CD14-positive monocyte (primary cell): ENCODE results near the gene NEURL1B. TPM values are rescaled to one million over a fixed set of nuclear protein-coding genes. Genes with fewer than 3 reads are reported as not detected.

Experiments
- DNase-seq, 3 donors: peaks; one replicate each; pipeline ENCODE4 v3.0.0-alpha.2; 2011 to 2022
- H2AFZ ChIP-seq: 2 replicates; pipeline ENCODE4 v1.6.0; 2012; ENCODE audit warnings: mild to moderate bottlenecking, low read depth, low read length, inconsistent platforms; ENCODE audit not compliant: insufficient read depth, poor library complexity, severe bottlenecking
- H3K27ac ChIP-seq, 2 donors: 1 replicate in 1 of 2; 2 replicates in 1 of 2; pipeline ENCODE4 v1.5.1; 2012 to 2013; ENCODE audit warnings: low read length in 2 of 2, control low read depth in 1 of 2, inconsistent platforms in 1 of 2, low read depth in 1 of 2, mild to moderate bottlenecking in 1 of 2
- H3K27me3 ChIP-seq, 2 donors: one replicate each; pipeline versions ENCODE4 v1.6.0 to v1.6.1; 2011 to 2013; ENCODE audit warnings: low read length in 2 of 2; ENCODE audit not compliant: control insufficient read depth in 2 of 2, insufficient read depth in 2 of 2
- H3K36me3 ChIP-seq, 2 donors: replicated peaks in 1 of 2; 1 replicate in 1 of 2; 2 replicates in 1 of 2; pipeline versions ENCODE4 v1.5.1 to v1.6.1; 2012 to 2013; ENCODE audit warnings: low read length in 2 of 2, control low read depth in 1 of 2, inconsistent platforms in 1 of 2, mild to moderate bottlenecking in 1 of 2; ENCODE audit not compliant: insufficient read depth in 2 of 2, control insufficient read depth in 1 of 2
- H3K4me1 ChIP-seq, 2 donors: 1 replicate in 1 of 2; 2 replicates in 1 of 2; pipeline versions ENCODE4 v1.5.1 to v1.6.1; 2012 to 2013; ENCODE audit warnings: low read length in 2 of 2, control low read depth in 1 of 2, inconsistent platforms in 1 of 2, mild to moderate bottlenecking in 1 of 2, moderate library complexity in 1 of 2; ENCODE audit not compliant: insufficient read depth in 2 of 2, control insufficient read depth in 1 of 2
- H3K4me2 ChIP-seq: replicated peaks from 2 replicates; pipeline ENCODE3; 2012; ENCODE audit warnings: low read length, moderate library complexity, mild to moderate bottlenecking; ENCODE audit not compliant: poor library complexity, severe bottlenecking; ENCODE audit errors: extremely low read depth
- H3K4me3 ChIP-seq, 3 experiments: fragments of 200-600 bp in 1 of 3; sonication (generic) in 1 of 3; replicated peaks in 1 of 3; 1 replicate in 2 of 3; 2 replicates in 1 of 3; pipeline ENCODE4 v1.5.1; 2011 to 2013; ENCODE audit warnings: low read length in 3 of 3, mild to moderate bottlenecking in 3 of 3, control low read depth in 2 of 3, low read depth in 2 of 3, inconsistent platforms in 1 of 3, moderate library complexity in 1 of 3
- H3K79me2 ChIP-seq: 2 replicates; pipeline ENCODE4 v1.6.0; 2012; ENCODE audit warnings: mild to moderate bottlenecking, control low read depth, inconsistent platforms, low read length, moderate library complexity; ENCODE audit not compliant: insufficient read depth
- H3K9ac ChIP-seq: 2 replicates; pipeline ENCODE4 v1.6.0; 2017; ENCODE audit warnings: low read length, mild to moderate bottlenecking; ENCODE audit not compliant: insufficient read depth, poor library complexity, severe bottlenecking
- H3K9me3 ChIP-seq, 2 donors: replicated peaks in 1 of 2; 1 replicate in 1 of 2; 2 replicates in 1 of 2; pipeline versions ENCODE4 v1.5.1 to v1.6.1; 2012 to 2013; ENCODE audit warnings: low read length in 2 of 2, control low read depth in 1 of 2; ENCODE audit not compliant: control insufficient read depth in 1 of 2, insufficient read depth in 1 of 2
- H4K20me1 ChIP-seq: 2 replicates; pipeline ENCODE4 v1.6.0; 2012; ENCODE audit warnings: mild to moderate bottlenecking, low read length, control low read depth, moderate library complexity; ENCODE audit not compliant: insufficient read depth
- H3K27ac Mint-ChIP-seq, 7 donors: one replicate each; pipeline ENCODE4 v1.8.0; 2020; ENCODE audit warnings: mild to moderate bottlenecking in 7 of 7, mixed read lengths in 7 of 7, moderate library complexity in 6 of 7, inconsistent platforms in 2 of 7
- H3K27me3 Mint-ChIP-seq, 3 donors: one replicate each; pipeline ENCODE4 v1.8.0; 2021 to 2022; ENCODE audit warnings: low read depth in 3 of 3, mild to moderate bottlenecking in 3 of 3, mixed read lengths in 3 of 3, moderate library complexity in 3 of 3, inconsistent platforms in 1 of 3
- H3K36me3 Mint-ChIP-seq, 2 donors: one replicate each; pipeline ENCODE4 v1.8.0; 2020; ENCODE audit warnings: mixed read lengths in 2 of 2, inconsistent platforms in 1 of 2, mild to moderate bottlenecking in 1 of 2
- H3K4me1 Mint-ChIP-seq: one replicate; pipeline ENCODE4 v1.8.0; 2020; ENCODE audit warnings: mild to moderate bottlenecking, mixed read lengths
- H3K4me3 Mint-ChIP-seq, 2 donors: one replicate each; pipeline ENCODE4 v1.8.0; 2020; ENCODE audit warnings: mild to moderate bottlenecking in 2 of 2, mixed read lengths in 2 of 2, moderate library complexity in 1 of 2
- H3K9me3 Mint-ChIP-seq, 7 donors: one replicate each; pipeline ENCODE4 v1.8.0; 2020 to 2022; ENCODE audit warnings: mixed read lengths in 7 of 7, mild to moderate bottlenecking in 6 of 7, moderate library complexity in 6 of 7, inconsistent platforms in 2 of 7
- WGBS: methylation state at CpG from one replicate; pipeline ENCODE4 v1.1.5; 2013; ENCODE audit warnings: missing lambda C conversion rate; ENCODE audit not compliant: insufficient coverage; 5-methylcytosine and 5-hydroxymethylcytosine counted together
- intact Hi-C, 2 donors: fragments of 100-400 bp; cut with micrococcal nuclease; formaldehyde crosslinking; loops; one replicate each; pipeline versions ENCODE4 v1.15.0 to v1.15.1; 2023
- polyA plus RNA-seq, 3 donors: library from polyadenylated mRNA; depleted of rRNA in 1 of 3; unstranded in 2 of 3; stranded (reverse) in 1 of 3; fragments of 300-500 nt in 2 of 3; fragments of >200 nt in 1 of 3; fragmentation: Illumina TruSeq in 2 of 3; gene quantifications; 1 replicate in 2 of 3; 2 replicates in 1 of 3; pipeline ENCODE4 v1.2.3, GENCODE V29; 2012 to 2021
- TF ChIP-seq, protein P1 (sequence below): fragments of 200-600 bp; IDR thresholded peaks from one replicate; pipeline ENCODE4 v1.8.0; 2022; ENCODE audit warnings: antibody characterized with exemption, mild to moderate bottlenecking

Gene NEURL1B
- polyA plus RNA-seq, 3 donors = 0.01 TPM; not detected in 2

DNA sequence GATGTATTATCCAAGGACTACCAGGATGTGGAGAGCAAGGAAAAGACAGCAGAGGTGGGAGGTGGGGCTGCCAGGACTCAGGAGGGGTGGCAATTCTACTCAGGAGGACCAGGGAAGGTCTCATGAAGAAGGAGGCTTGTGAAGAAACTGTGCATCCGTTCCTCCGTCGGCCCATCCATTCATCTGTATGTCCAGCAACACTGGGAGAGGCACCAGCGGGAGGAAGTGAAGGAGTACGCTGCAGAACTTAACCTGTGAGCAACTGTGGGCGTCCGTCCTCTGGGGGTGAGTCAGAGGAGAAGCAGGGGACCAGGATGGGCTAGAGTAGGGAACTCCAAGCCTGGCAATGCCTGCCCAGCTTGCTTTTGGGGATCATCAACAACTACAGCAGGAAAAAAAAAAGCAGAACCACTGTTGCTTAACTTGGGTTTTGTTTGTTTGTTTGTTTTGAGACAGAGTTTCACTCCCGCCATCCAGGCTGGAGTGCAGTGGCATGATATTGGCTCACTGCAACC, 47.3 kb upstream of the NEURL1B start:
- no peak overlapping the region for H3K27ac Mint-ChIP-seq
- 86% methylated on average over 8 of the region's 8 CpGs for whole genome bisulfite sequencing
- Histone ChIP-seq H3K79me2 (no peaks in the 10 kb centered on the region), H2AFZ (no peak overlapping the region), H3K9me3 (no peaks in the 10 kb centered on the region), H3K4me1 (peaks cover 3 to 11% of the 10 kb centered on the region in 2 donors), H3K4me2 (no peak overlapping the region), H3K27me3 (no peaks in the 10 kb centered on the region), H3K36me3 (no peaks in the 10 kb centered on the region), H3K9ac (no peak overlapping the region), H3K4me3 (no peak overlapping the region), H4K20me1 (no peaks in the 10 kb centered on the region), H3K27ac (no peak overlapping the region)
- H3K36me3 Mint-ChIP-seq = no peaks in the 10 kb centered on the region
- H3K4me1 Mint-ChIP-seq = no peaks in the 10 kb centered on the region
- TF ChIP-seq, protein P1, sequence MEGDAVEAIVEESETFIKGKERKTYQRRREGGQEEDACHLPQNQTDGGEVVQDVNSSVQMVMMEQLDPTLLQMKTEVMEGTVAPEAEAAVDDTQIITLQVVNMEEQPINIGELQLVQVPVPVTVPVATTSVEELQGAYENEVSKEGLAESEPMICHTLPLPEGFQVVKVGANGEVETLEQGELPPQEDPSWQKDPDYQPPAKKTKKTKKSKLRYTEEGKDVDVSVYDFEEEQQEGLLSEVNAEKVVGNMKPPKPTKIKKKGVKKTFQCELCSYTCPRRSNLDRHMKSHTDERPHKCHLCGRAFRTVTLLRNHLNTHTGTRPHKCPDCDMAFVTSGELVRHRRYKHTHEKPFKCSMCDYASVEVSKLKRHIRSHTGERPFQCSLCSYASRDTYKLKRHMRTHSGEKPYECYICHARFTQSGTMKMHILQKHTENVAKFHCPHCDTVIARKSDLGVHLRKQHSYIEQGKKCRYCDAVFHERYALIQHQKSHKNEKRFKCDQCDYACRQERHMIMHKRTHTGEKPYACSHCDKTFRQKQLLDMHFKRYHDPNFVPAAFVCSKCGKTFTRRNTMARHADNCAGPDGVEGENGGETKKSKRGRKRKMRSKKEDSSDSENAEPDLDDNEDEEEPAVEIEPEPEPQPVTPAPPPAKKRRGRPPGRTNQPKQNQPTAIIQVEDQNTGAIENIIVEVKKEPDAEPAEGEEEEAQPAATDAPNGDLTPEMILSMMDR = no peak
- H3K9me3 Mint-ChIP-seq = no peaks in the 10 kb centered on the region
- peak in 1 of 3 donors; percentile 13 for DNase-seq
- no peak overlapping the region for H3K4me3 Mint-ChIP-seq
- intact Hi-C loops = no loop called here
- peaks cover 1 to 7% (median 7%) of the 10 kb centered on the region in 3 donors for H3K27me3 Mint-ChIP-seq

DNA sequence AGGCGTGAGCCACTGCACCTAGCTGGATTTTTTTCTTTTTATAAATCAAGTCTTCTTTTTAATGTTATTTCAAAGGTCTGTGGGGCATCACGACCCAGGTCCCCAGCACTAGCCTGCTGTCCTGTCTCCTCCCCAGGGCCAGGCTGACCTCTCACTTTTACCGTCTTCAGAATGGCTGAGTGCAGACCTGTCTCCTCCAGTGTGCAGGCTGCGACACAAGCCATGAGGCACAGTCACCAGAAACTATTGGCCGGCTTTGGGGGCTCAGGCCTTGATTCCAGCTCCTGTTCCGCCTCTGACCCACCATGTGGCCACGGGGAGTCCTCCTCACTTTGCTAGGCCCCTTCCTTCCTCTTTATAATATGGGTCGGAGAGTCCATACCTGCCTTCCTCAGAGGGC, 46.6 kb upstream of the NEURL1B start:
- WGBS = 83% methylated on average over 4 of the region's 8 CpGs
- H3K4me3 ChIP-seq = no peak overlapping the region
- no peaks in the 10 kb centered on the region for H3K36me3 ChIP-seq
- no peak overlapping the region for H2AFZ ChIP-seq
- H3K79me2 ChIP-seq = no peaks in the 10 kb centered on the region
- H4K20me1 ChIP-seq = no peaks in the 10 kb centered on the region
- H3K27ac ChIP-seq = no peak overlapping the region
- peaks cover 3 to 11% of the 10 kb centered on the region in 2 donors for H3K4me1 ChIP-seq
- TF ChIP-seq, protein P1 = no peak
- Mint-ChIP-seq H3K9me3 (no peaks in the 10 kb centered on the region), H3K4me1 (no peaks in the 10 kb centered on the region), H3K27me3 (peaks cover 1 to 7% (median 7%) of the 10 kb centered on the region in 3 donors), H3K36me3 (no peaks in the 10 kb centered on the region), H3K27ac (peak overlapping the region in 1 of 7 donors; percentile 12), H3K4me3 (no peak overlapping the region)
- H3K27me3 ChIP-seq = no peaks in the 10 kb centered on the region
- intact Hi-C loops = no loop called here
- H3K9me3 ChIP-seq = no peaks in the 10 kb centered on the region
- no peak overlapping the region for H3K4me2 ChIP-seq
- H3K9ac ChIP-seq = no peak overlapping the region
- no peak for DNase-seq
